Measurements from ENCODE around the gene FOXP3.
"Not testable (repeated sequence)": the region's sequence is repeated elsewhere in the genome, so short reads cannot be mapped to it uniquely, and the experiment has no call there.

FOXP3 gene

GRCh38 chrX:49300703-49301102 lies 36.2 kb upstream of the FOXP3 start:
- no peaks in the 10 kb centered on the region for H3K4me1 ChIP-seq (ENCODE audit: low read length)
- TF ChIP-seq EZH2phosphoT487 (IDR thresholded peaks at IDR 0.05; ENCODE audit: low read length) (no peak), EZH2 (optimal IDR thresholded peaks at IDR 0.05; ENCODE audit: low read depth, low read length) (no peak), CTCF (IDR thresholded peaks at IDR 0.05; ENCODE audit: low read length) (no peak)
- H3K9ac ChIP-seq (ENCODE audit: low read length), result no peak overlapping the region
- H2AFZ ChIP-seq (ENCODE audit: low read length), result no peak overlapping the region
- H3F3A ChIP-seq (ENCODE audit: insufficient read depth, low read length), result no peaks in the 10 kb centered on the region
- no peak overlapping the region for H3K4me2 ChIP-seq (ENCODE audit: low read depth, low read length)
- H3K27ac ChIP-seq (ENCODE audit: low read length), result no peak overlapping the region
- H3K27me3 ChIP-seq (replicated peaks; ENCODE audit: insufficient read depth, low read length), result no peaks in the 10 kb centered on the region
- no peaks in the 10 kb centered on the region for H3K9me3 ChIP-seq (replicated peaks; ENCODE audit: insufficient read depth, low read length)
- H3K4me3 ChIP-seq (ENCODE audit: low read length), result no peak overlapping the region
- no peaks in the 10 kb centered on the region for H3K9me2 ChIP-seq (replicated peaks; ENCODE audit: insufficient read depth, low read length)
- no peaks in the 10 kb centered on the region for H3K79me2 ChIP-seq (ENCODE audit: low read length)
- no peaks in the 10 kb centered on the region for H4K20me1 ChIP-seq (ENCODE audit: insufficient read depth, low read length)
- H3K36me3 ChIP-seq (replicated peaks; ENCODE audit: insufficient read depth, low read length), result no peaks in the 10 kb centered on the region
- DNase-seq, result no peak

- not testable (repeated sequence) for DNase-seq; H3K9ac ChIP-seq (ENCODE audit: low read length); H3K9me3 ChIP-seq (replicated peaks; ENCODE audit: insufficient read depth, low read length); H3K4me1 ChIP-seq (ENCODE audit: low read length); H3K27me3 ChIP-seq (replicated peaks; ENCODE audit: insufficient read depth, low read length); H3K36me3 ChIP-seq (replicated peaks; ENCODE audit: insufficient read depth, low read length); H3K27ac ChIP-seq (ENCODE audit: low read length); H3K9me2 ChIP-seq (replicated peaks; ENCODE audit: insufficient read depth, low read length); H3K4me3 ChIP-seq (ENCODE audit: low read length); H2AFZ ChIP-seq (ENCODE audit: low read length); H3F3A ChIP-seq (ENCODE audit: insufficient read depth, low read length); H3K4me2 ChIP-seq (ENCODE audit: low read depth, low read length); H4K20me1 ChIP-seq (ENCODE audit: insufficient read depth, low read length); H3K79me2 ChIP-seq (ENCODE audit: low read length)
Measured at GRCh38 chrX:49299293-49299692, 34.8 kb upstream of the FOXP3 start.

GRCh38 chrX:49292400-49293362 lies 28.2 kb upstream of the FOXP3 start:
- Histone ChIP-seq H3K27ac (ENCODE audit: low read length) (no peak overlapping the region), H3K27me3 (replicated peaks; ENCODE audit: insufficient read depth, low read length) (no peaks in the 10 kb centered on the region), H3K9me3 (replicated peaks; ENCODE audit: insufficient read depth, low read length) (no peaks in the 10 kb centered on the region), H3K79me2 (ENCODE audit: low read length) (no peaks in the 10 kb centered on the region), H3F3A (ENCODE audit: insufficient read depth, low read length) (no peaks in the 10 kb centered on the region), H3K4me1 (ENCODE audit: low read length) (no peaks in the 10 kb centered on the region), H3K9me2 (replicated peaks; ENCODE audit: insufficient read depth, low read length) (no peaks in the 10 kb centered on the region), H2AFZ (ENCODE audit: low read length) (no peak overlapping the region), H3K9ac (ENCODE audit: low read length) (no peak overlapping the region), H3K4me3 (ENCODE audit: low read length) (no peak overlapping the region), H3K4me2 (ENCODE audit: low read depth, low read length) (no peak overlapping the region), H4K20me1 (ENCODE audit: insufficient read depth, low read length) (no peaks in the 10 kb centered on the region), H3K36me3 (replicated peaks; ENCODE audit: insufficient read depth, low read length) (no peaks in the 10 kb centered on the region)
- TF ChIP-seq CTCF (IDR thresholded peaks at IDR 0.05; ENCODE audit: low read length), result no peak
- TF ChIP-seq EZH2 (optimal IDR thresholded peaks at IDR 0.05; ENCODE audit: low read depth, low read length), result no peak
- no peak for TF ChIP-seq EZH2phosphoT487 (IDR thresholded peaks at IDR 0.05; ENCODE audit: low read length)
- DNase-seq, result no peak

Measured in MM.1S (cell line).